SU-DHL-6 (cell line): ENCODE data around the gene C10orf53.

Experiments
- H2AFZ ChIP-seq: fragments of 200-600 bp; sonication (generic); 2 replicates; pipeline ENCODE4 v1.6.1; 2014; ENCODE audit warnings: low read depth, mild to moderate bottlenecking, moderate library complexity, mixed read lengths, antibody characterized with exemption, low read length; ENCODE audit not compliant: severe bottlenecking
- H3F3A ChIP-seq: fragments of 200-600 bp; shearing (Covaris generic); 2 replicates; pipeline ENCODE4 v1.6.0; 2016; ENCODE audit warnings: antibody characterized with exemption, mild to moderate bottlenecking; ENCODE audit not compliant: insufficient read depth
- H3K27ac ChIP-seq: fragments of 200-600 bp; sonication (generic); 2 replicates; pipeline ENCODE4 v1.5.1; 2016; ENCODE audit warnings: low read depth, mild to moderate bottlenecking, low read length, moderate library complexity, mixed read lengths
- H3K27me3 ChIP-seq: fragments of 200-600 bp; sonication (generic), shearing (Covaris generic); 2 replicates; pipeline ENCODE4 v1.6.0; 2014; ENCODE audit warnings: mild to moderate bottlenecking, low read length
- H3K36me3 ChIP-seq: fragments of 200-600 bp; sonication (generic); 2 replicates; pipeline ENCODE4 v1.6.1; 2014; ENCODE audit warnings: mild to moderate bottlenecking, low read length, mixed read lengths
- H3K4me2 ChIP-seq: fragments of 300-600, 200-600 bp; shearing (Covaris generic), sonication (generic); 2 replicates; pipeline ENCODE4 v1.6.0; 2014; ENCODE audit warnings: low read length, low read depth, mild to moderate bottlenecking; ENCODE audit not compliant: poor library complexity, severe bottlenecking
- H3K4me3 ChIP-seq: fragments of 200-600 bp; sonication (generic); 2 replicates; pipeline ENCODE4 v1.5.1; 2014; ENCODE audit warnings: antibody characterized with exemption, low read length, mild to moderate bottlenecking, mixed read lengths; ENCODE audit not compliant: insufficient read depth, poor library complexity, severe bottlenecking
- H3K79me2 ChIP-seq: fragments of 200-600 bp; sonication (generic); 2 replicates; pipeline ENCODE4 v1.6.1; 2014; ENCODE audit warnings: mild to moderate bottlenecking, low read length, moderate library complexity; ENCODE audit not compliant: insufficient read depth
- H3K9ac ChIP-seq: fragments of 200-600 bp; sonication (generic); 2 replicates; pipeline ENCODE4 v1.7.0; 2014; ENCODE audit warnings: mild to moderate bottlenecking, low read length
- H3K9me2 ChIP-seq: fragments of 200-600 bp; sonication (generic); replicated peaks from 2 replicates; pipeline ENCODE4 v1.6.1; 2014; ENCODE audit warnings: low read length; ENCODE audit not compliant: insufficient read depth
- H3K9me3 ChIP-seq: fragments of 200-600 bp; sonication (generic); 2 replicates; pipeline ENCODE4 v1.6.1; 2014; ENCODE audit warnings: low read length, mixed read lengths; ENCODE audit not compliant: insufficient read depth
- H4K20me1 ChIP-seq: fragments of 200-600 bp; sonication (generic); 2 replicates; pipeline ENCODE4 v1.6.1; 2014; ENCODE audit warnings: low read depth, mild to moderate bottlenecking, antibody characterized with exemption, low read length, moderate library complexity, mixed read lengths
- EZH2phosphoT487 ChIP-seq: fragments of 200-600 bp; sonication (generic), shearing (Covaris generic); conservative IDR thresholded peaks from 2 replicates; pipeline ENCODE4 v1.6.1; 2018; ENCODE audit warnings: mild to moderate bottlenecking, antibody characterized with exemption, low read length, moderate library complexity, mixed read lengths
- TF ChIP-seq, protein P1 (sequence below): fragments of 200-600 bp; sonication (generic); IDR thresholded peaks from one replicate; pipeline ENCODE4 v1.5.1; 2017; ENCODE audit warnings: antibody characterized with exemption, mild to moderate bottlenecking, low read length, moderate library complexity; ENCODE audit not compliant: insufficient read depth, poor library complexity, severe bottlenecking

The C10orf53 gene

DNA sequence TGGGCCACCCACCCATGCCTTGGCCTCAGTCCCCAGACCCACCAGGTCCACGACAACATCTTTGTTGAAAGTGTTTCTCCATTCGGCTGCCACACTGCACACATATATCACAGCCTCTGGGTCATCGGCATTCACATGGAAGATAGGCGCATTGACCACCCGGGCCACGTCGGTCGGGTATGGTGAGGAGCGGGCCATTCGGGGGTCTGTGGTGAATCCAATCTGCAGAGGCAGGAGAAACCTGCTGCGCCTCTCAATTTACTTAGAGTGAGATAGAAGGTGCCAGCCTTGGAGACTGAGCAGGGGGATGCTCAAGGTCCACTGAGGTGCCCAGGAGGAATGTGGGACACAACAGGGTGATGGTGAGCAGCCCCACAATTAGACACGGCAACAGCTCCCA is 66.3 kb downstream of the C10orf53 start:
- H3K9me2 ChIP-seq: no peaks in the 10 kb centered on the region
- no peak overlapping the region for H3K9ac ChIP-seq
- no peaks in the 10 kb centered on the region for H3K9me3 ChIP-seq
- no peaks in the 10 kb centered on the region for H3K27me3 ChIP-seq
- H3K4me3 ChIP-seq: no peak overlapping the region
- no peak for TF ChIP-seq EZH2phosphoT487
- TF ChIP-seq, protein P1, sequence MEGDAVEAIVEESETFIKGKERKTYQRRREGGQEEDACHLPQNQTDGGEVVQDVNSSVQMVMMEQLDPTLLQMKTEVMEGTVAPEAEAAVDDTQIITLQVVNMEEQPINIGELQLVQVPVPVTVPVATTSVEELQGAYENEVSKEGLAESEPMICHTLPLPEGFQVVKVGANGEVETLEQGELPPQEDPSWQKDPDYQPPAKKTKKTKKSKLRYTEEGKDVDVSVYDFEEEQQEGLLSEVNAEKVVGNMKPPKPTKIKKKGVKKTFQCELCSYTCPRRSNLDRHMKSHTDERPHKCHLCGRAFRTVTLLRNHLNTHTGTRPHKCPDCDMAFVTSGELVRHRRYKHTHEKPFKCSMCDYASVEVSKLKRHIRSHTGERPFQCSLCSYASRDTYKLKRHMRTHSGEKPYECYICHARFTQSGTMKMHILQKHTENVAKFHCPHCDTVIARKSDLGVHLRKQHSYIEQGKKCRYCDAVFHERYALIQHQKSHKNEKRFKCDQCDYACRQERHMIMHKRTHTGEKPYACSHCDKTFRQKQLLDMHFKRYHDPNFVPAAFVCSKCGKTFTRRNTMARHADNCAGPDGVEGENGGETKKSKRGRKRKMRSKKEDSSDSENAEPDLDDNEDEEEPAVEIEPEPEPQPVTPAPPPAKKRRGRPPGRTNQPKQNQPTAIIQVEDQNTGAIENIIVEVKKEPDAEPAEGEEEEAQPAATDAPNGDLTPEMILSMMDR: no peak
- H3K4me2 ChIP-seq: no peak overlapping the region
- H2AFZ ChIP-seq: no peak overlapping the region
- H3K36me3 ChIP-seq: no peaks in the 10 kb centered on the region
- no peaks in the 10 kb centered on the region for H3F3A ChIP-seq
- no peak overlapping the region for H3K27ac ChIP-seq
- H4K20me1 ChIP-seq: no peaks in the 10 kb centered on the region
- H3K79me2 ChIP-seq: no peaks in the 10 kb centered on the region

DNA sequence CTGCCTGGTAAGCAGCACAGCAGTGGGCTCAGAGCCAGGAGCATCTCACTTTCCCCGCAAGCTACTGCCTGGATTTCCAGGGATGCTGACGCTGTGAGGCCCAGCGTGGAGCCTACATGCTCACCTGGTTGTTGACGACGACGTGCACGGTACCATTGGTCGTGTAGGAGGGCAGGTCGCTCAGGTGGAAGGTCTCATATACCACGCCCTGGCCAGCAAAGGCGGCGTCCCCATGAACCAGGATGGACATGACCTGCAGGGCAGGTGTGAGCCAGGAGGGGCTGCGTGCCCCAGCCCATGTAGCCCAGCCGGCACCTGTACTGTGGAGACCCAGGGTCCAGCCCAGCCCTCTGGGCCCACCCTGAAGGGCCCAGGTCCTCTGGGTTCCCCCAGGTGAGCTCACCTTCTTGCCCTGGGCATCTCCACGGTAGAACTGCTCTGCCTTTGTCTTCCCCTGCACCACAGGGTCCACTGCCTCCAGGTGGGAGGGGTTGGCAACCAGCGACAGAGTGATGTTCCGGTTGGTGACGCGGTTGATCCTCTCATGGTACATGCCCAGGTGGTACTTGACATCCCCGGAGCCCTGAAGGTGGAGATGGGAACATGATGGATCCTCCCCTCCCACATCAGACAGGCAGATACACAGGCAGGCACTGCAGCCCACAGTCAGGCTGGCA is 67.3 kb downstream of the C10orf53 start:
- Histone ChIP-seq H3K79me2 (no peaks in the 10 kb centered on the region), H3K36me3 (no peaks in the 10 kb centered on the region), H3K4me2 (no peak overlapping the region), H3K27ac (no peak overlapping the region), H4K20me1 (no peaks in the 10 kb centered on the region), H3K27me3 (no peaks in the 10 kb centered on the region), H3K9me2 (no peaks in the 10 kb centered on the region), H2AFZ (no peak overlapping the region), H3F3A (no peaks in the 10 kb centered on the region), H3K9ac (no peak overlapping the region), H3K9me3 (no peaks in the 10 kb centered on the region), H3K4me3 (no peak overlapping the region)
- TF ChIP-seq EZH2phosphoT487: no peak
- TF ChIP-seq, protein P1: no peak
